NB4 (cell line): Measurements from ENCODE around the gene SLC17A5.

Experiments
- CTCF ChIP-seq: IDR thresholded peaks from one replicate; pipeline ENCODE4 v1.5.1; 2012; ENCODE audit warnings: low read depth, low read length
- MAX ChIP-seq: IDR thresholded peaks from 2 replicates; pipeline ENCODE4 v1.6.1; 2011; ENCODE audit warnings: low read depth, low read length
- POLR2A ChIP-seq: IDR thresholded peaks from 2 replicates; pipeline ENCODE4 v1.6.1; 2011; ENCODE audit warnings: mild to moderate bottlenecking; ENCODE audit not compliant: insufficient read length; ENCODE audit errors: extremely low read depth

GRCh38 chr6:73690056-73690455 is 36.3 kb upstream of the SLC17A5 start:
- TF ChIP-seq CTCF (no peak), MAX (no peak), POLR2A (no peak)
